PC-9 (cell line): ENCODE results near the gene NXPH1. TPM values are rescaled to one million over a fixed set of nuclear protein-coding genes. Genes with fewer than 3 reads are reported as not detected.

Experiments used
- BruUV-seq: library from RNA; stranded (reverse); fragments of 400-500 nt; replicated peaks from 2 replicates; lab custom pipeline; 2021; lab: Mats Ljungman, UMichigan
- CTCF ChIA-PET: fragments of 300-600 bp; sonication (Branson Sonifier 250); formaldehyde crosslinking; loops from one replicate; lab custom pipeline; 2022; ENCODE audit warnings: antibody characterized with exemption; lab: Charles Lee
- POLR2A ChIA-PET: fragments of 300-600 bp; sonication (Branson Sonifier 250); formaldehyde crosslinking; loops from one replicate; lab custom pipeline; 2022; ENCODE audit warnings: antibody characterized with exemption; ENCODE audit not compliant: unreplicated experiment; lab: Charles Lee
- DNase-seq, 2 experiments: peaks; one replicate each; pipeline versions ENCODE4 v3.0.0 to v3.0.0-alpha.2; 2015 to 2022; ENCODE audit warnings: mixed read lengths in 1 of 2
- H2AFZ ChIP-seq: fragments of 200-600 bp; sonication (generic); 2 replicates; pipeline ENCODE4 v1.8.1; 2017; ENCODE audit warnings: antibody characterized with exemption
- H3F3A ChIP-seq: fragments of 200-600 bp; sonication (generic); 2 replicates; pipeline ENCODE4 v1.8.1; 2017; ENCODE audit warnings: antibody characterized with exemption, mild to moderate bottlenecking, low read depth; ENCODE audit not compliant: insufficient read depth
- H3K27ac ChIP-seq: fragments of 200-600 bp; sonication (generic); 2 replicates; pipeline ENCODE4 v1.6.1; 2016; ENCODE audit warnings: mixed run types
- H3K27me3 ChIP-seq: fragments of 200-600 bp; sonication (generic); 2 replicates; pipeline ENCODE4 v1.6.1; 2016; ENCODE audit warnings: low read depth, mixed run types; ENCODE audit not compliant: insufficient read depth
- H3K36me3 ChIP-seq: fragments of 200-600 bp; sonication (generic); 2 replicates; pipeline ENCODE4 v1.6.1; 2016; ENCODE audit warnings: low read depth, mixed run types
- H3K4me1 ChIP-seq: fragments of 200-600 bp; sonication (generic); replicated peaks from 2 replicates; pipeline ENCODE4 v1.6.1; 2016; ENCODE audit warnings: mixed run types; ENCODE audit not compliant: insufficient read depth
- H3K4me2 ChIP-seq: fragments of 200-600 bp; sonication (generic); 2 replicates; pipeline ENCODE4 v1.6.1; 2017; ENCODE audit warnings: mixed run types
- H3K4me3 ChIP-seq: fragments of 200-600 bp; sonication (generic); 2 replicates; pipeline ENCODE4 v1.6.1; 2016; ENCODE audit warnings: mixed run types
- H3K79me2 ChIP-seq: fragments of 200-600 bp; sonication (generic); 2 replicates; pipeline ENCODE4 v1.6.1; 2017; ENCODE audit warnings: low read depth, mixed run types
- H3K9me2 ChIP-seq: fragments of 200-600 bp; sonication (generic); 2 replicates; pipeline ENCODE4 v1.8.1; 2017; ENCODE audit warnings: mild to moderate bottlenecking; ENCODE audit not compliant: insufficient read depth
- H3K9me3 ChIP-seq: fragments of 200-600 bp; sonication (generic); 2 replicates; pipeline ENCODE4 v1.8.1; 2016; ENCODE audit warnings: low read depth; ENCODE audit not compliant: insufficient read depth
- H4K20me1 ChIP-seq: fragments of 200-600 bp; sonication (generic); 2 replicates; pipeline ENCODE4 v1.8.1; 2017; ENCODE audit not compliant: insufficient read depth
- EZH2 ChIP-seq: fragments of 200-600 bp; sonication (generic); IDR thresholded peaks from 2 replicates; pipeline ENCODE4 v1.8.0; 2017; ENCODE audit warnings: antibody characterized with exemption, low read depth
- intact Hi-C: fragments of 100-400 bp; cut with micrococcal nuclease; formaldehyde crosslinking; loops from one replicate; pipeline ENCODE4 v1.10.0; 2022; ENCODE audit not compliant: unreplicated experiment
- total RNA-seq: library from RNA; stranded (reverse); gene quantifications from 2 replicates; pipeline ENCODE4 v1.2.3, GENCODE V29; 2021
- TF ChIP-seq, protein P1 (sequence below): fragments of 200-600 bp; sonication (generic); conservative IDR thresholded peaks from 2 replicates; pipeline ENCODE4 v1.6.1; 2017; ENCODE audit warnings: mixed run types, antibody characterized with exemption, mild to moderate bottlenecking, moderate library complexity

NXPH1 gene
- total RNA-seq, 1 experiment from 2014 or later: not detected

GRCh38 chr7:8629504-8629903, 196.1 kb downstream of the NXPH1 start:
- Histone ChIP-seq H4K20me1 (no peaks in the 10 kb centered on the region), H3K4me2 (no peak overlapping the region), H3F3A (no peaks in the 10 kb centered on the region), H3K4me3 (no peak overlapping the region), H3K4me1 (no peaks in the 10 kb centered on the region), H3K9me2 (no peaks in the 10 kb centered on the region), H3K36me3 (no peaks in the 10 kb centered on the region), H2AFZ (no peak overlapping the region), H3K79me2 (no peaks in the 10 kb centered on the region), H3K27ac (no peak overlapping the region), H3K9me3 (no peaks in the 10 kb centered on the region), H3K27me3 (no peaks in the 10 kb centered on the region)
- no peak for DNase-seq
- ChIA-PET CTCF (no interaction called here), POLR2A (no interaction called here)
- intact Hi-C loops: no loop called here
- TF ChIP-seq, protein P1, sequence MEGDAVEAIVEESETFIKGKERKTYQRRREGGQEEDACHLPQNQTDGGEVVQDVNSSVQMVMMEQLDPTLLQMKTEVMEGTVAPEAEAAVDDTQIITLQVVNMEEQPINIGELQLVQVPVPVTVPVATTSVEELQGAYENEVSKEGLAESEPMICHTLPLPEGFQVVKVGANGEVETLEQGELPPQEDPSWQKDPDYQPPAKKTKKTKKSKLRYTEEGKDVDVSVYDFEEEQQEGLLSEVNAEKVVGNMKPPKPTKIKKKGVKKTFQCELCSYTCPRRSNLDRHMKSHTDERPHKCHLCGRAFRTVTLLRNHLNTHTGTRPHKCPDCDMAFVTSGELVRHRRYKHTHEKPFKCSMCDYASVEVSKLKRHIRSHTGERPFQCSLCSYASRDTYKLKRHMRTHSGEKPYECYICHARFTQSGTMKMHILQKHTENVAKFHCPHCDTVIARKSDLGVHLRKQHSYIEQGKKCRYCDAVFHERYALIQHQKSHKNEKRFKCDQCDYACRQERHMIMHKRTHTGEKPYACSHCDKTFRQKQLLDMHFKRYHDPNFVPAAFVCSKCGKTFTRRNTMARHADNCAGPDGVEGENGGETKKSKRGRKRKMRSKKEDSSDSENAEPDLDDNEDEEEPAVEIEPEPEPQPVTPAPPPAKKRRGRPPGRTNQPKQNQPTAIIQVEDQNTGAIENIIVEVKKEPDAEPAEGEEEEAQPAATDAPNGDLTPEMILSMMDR: no peak
- no TSS peak for BruUV-seq

DNA sequence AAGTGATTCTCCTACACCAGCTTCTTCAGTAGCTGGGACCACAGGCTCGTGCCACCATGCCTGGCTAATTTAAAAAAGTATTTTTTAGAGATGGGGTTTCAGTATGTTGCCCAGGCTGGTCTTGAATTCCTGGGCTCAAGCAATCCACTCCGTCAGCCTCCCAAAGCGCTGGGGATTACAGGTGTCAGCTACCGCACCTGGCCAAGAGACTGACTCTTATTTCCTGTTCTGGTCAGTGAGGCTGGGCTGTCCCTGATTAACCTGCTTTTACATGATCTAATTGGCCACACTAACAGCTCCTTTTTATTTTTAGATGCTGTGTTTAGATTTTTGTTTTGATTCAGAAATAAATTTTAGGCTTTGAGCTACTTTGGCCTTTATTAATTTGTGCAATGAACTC, 203.9 kb downstream of the NXPH1 start:
- CTCF ChIA-PET: no interaction called here
- Histone ChIP-seq H3F3A (no peaks in the 10 kb centered on the region), H3K4me2 (no peak overlapping the region), H3K27ac (no peak overlapping the region), H3K36me3 (no peaks in the 10 kb centered on the region), H3K9me3 (no peaks in the 10 kb centered on the region; the same call in 1 of the 2 replicates), H3K4me3 (no peak overlapping the region), H3K27me3 (no peaks in the 10 kb centered on the region), H3K4me1 (no peaks in the 10 kb centered on the region), H3K9me2 (no peaks in the 10 kb centered on the region), H3K79me2 (no peaks in the 10 kb centered on the region), H2AFZ (no peak overlapping the region), H4K20me1 (no peaks in the 10 kb centered on the region)
- DNase-seq: no peak
- TF ChIP-seq EZH2: no peak
- TF ChIP-seq, protein P1: no peak
- no TSS peak for BruUV-seq
- POLR2A ChIA-PET: interaction anchor here (0.6 kb wide), 1 partner anchor 33 kb away, joined by 3 read pairs; no protein-coding TSS in a partner anchor
- intact Hi-C loops: no loop called here

GRCh38 chr7:8638076-8638475, 204.7 kb downstream of the NXPH1 start:
- TF ChIP-seq EZH2: no peak
- TF ChIP-seq, protein P1: no peak
- H3K9me2 ChIP-seq: no peaks in the 10 kb centered on the region
- H3K4me1 ChIP-seq: no peaks in the 10 kb centered on the region
- H3K4me2 ChIP-seq: no peak overlapping the region
- no peak overlapping the region for H3K27ac ChIP-seq
- H3K36me3 ChIP-seq: no peaks in the 10 kb centered on the region
- POLR2A ChIA-PET: no interaction called here
- no TSS peak for BruUV-seq
- H3K79me2 ChIP-seq: no peaks in the 10 kb centered on the region
- no peak overlapping the region for H3K4me3 ChIP-seq
- no peaks in the 10 kb centered on the region; the same call in 1 of the 2 replicates for H3K9me3 ChIP-seq
- DNase-seq: no peak
- H3F3A ChIP-seq: no peaks in the 10 kb centered on the region
- CTCF ChIA-PET: no interaction called here
- no peaks in the 10 kb centered on the region for H3K27me3 ChIP-seq
- H4K20me1 ChIP-seq: no peaks in the 10 kb centered on the region
- H2AFZ ChIP-seq: no peak overlapping the region
- intact Hi-C loops: no loop called here
